ENCODE measurements around the gene GSDME. TPM values are rescaled to one million over a fixed set of nuclear protein-coding genes. Genes with fewer than 3 reads are reported as not detected.

GSDME gene
- total RNA-seq, 1 donor from 2014 or later, result 11.0 TPM

DNA sequence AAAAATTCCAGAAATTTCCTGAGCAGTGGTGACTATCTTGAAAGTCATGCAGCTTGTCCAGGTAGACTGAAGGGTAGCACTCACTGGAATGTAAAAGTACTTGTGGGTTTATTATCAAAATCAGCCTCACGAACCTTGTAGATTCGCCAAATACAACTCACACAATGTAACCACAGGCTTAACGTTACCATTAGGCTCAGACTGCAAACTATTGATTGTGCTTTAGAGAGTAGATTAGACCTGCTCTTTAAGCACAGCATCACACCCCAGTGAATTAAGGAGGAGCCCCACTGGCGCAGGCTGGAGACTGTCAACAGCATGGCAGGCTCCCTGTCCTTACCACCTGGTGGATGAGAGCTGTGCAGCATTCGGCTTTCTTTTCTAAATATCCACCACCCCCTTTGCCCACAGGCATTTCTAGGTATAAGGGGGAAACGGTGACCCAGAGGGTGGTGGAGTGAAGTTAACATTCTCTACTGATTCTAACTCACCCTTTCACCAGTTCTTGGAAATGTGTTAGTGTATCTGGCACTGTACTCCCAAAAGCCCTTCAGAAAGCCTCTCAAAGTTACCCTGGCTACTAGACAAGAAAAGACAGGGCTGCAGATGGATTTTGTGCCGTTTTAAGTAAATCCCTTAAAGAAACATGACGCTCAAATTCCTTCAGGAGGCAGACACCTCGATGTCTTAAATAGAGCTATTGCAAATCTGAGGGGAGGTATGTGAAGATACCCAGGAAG is 56.6 kb downstream of the GSDME start:
- Mint-ChIP-seq H3K27me3 (ENCODE audit: insufficient read depth) (peaks cover 2% of the 10 kb centered on the region), H3K27ac (no peak overlapping the region), H3K4me1 (ENCODE audit: low read depth) (peaks cover 7% of the 10 kb centered on the region), H3K36me3 (ENCODE audit: low read depth) (no peaks in the 10 kb centered on the region), H3K9me3 (no peaks in the 10 kb centered on the region), H3K4me3 (no peak overlapping the region)
- intact Hi-C loops (cut with micrococcal nuclease), result no loop called here
- DNase-seq (ENCODE audit: low spot score), result no peak

DNA sequence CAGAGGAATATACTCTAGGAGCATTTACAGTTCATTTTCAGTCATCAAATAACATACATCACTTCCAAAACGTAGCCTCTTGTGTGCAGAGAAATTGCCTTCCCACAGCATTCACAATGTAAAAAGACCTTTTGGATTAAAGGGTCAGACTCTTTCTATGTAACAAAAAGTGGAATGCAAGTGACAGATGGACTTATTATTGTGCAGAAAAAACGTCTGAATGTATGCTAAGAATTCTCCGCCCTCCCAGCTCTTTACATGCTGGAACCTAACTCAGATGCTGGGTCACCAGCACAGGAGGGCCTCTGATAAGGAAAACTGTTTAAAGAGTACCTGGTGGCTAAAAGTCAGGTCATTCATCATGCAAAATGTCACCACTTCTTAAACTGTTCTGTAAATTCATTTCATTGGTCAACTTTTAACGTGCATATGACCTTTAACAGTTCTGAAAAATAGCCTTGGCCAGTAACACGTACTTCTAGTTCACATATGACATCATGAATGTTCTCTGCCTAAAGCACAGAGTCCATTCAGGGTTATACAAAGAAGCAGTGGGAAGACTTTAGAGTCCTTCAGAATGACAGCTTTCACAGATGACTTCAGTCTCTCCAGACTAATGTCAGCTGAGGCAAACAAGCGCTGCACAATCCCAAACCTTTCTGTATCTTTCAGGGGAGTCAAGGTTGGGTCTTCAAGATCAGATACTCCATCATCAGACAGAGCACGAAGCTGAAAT is 58.6 kb downstream of the GSDME start:
- Mint-ChIP-seq H3K27ac (no peak overlapping the region), H3K27me3 (ENCODE audit: insufficient read depth) (no peaks in the 10 kb centered on the region), H3K4me1 (ENCODE audit: low read depth) (no peaks in the 10 kb centered on the region), H3K36me3 (ENCODE audit: low read depth) (no peaks in the 10 kb centered on the region), H3K9me3 (no peaks in the 10 kb centered on the region), H3K4me3 (no peak overlapping the region)
- intact Hi-C loops (cut with micrococcal nuclease), result no loop called here
- no peak for DNase-seq (ENCODE audit: low spot score)

DNA sequence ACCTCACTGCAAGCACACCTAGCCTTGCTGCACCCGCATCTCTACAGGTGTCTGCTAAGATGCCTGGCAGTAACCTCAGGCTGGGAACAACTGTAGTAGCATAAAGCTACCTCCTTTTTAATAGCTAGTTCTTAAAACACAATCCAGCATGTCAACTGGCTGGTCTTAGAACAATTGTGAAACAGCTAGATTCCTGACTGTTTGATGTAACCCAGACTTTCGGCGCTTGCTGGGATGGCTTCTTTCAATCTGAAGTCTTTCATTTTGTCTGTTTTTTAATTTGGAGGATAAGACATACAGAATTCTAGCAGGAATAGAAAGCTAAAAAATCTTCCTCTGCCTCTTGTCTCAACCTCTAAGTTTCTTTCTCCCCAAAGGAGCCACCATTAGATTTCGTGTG is 59.8 kb downstream of the GSDME start:
- no peaks in the 10 kb centered on the region for H3K9me3 Mint-ChIP-seq
- intact Hi-C loops (cut with micrococcal nuclease), result no loop called here
- no peak for DNase-seq (ENCODE audit: low spot score)
- H3K27ac Mint-ChIP-seq, result no peak overlapping the region
- H3K4me3 Mint-ChIP-seq, result no peak overlapping the region
- H3K27me3 Mint-ChIP-seq (ENCODE audit: insufficient read depth), result no peaks in the 10 kb centered on the region
- no peaks in the 10 kb centered on the region for H3K36me3 Mint-ChIP-seq (ENCODE audit: low read depth)
- H3K4me1 Mint-ChIP-seq (ENCODE audit: low read depth), result no peaks in the 10 kb centered on the region

DNA sequence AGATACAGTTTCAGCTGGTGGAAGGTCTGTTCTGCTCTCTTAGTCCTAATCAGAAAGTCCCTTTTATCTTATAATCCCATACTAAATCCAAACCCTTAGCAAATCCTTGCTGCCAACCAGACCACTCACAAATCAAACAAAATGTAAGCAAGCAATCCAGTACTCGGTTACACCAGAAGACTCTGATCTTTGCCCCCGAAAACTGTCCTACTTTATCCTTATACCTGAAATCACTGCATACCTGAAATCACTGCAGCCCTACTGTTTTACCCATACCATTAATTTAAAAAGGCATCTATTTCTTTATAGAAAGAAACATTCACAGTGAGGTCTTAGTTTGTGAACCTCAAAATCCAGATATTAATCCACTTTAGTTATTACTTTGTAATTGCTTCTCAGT is 64.7 kb downstream of the GSDME start:
- no peaks in the 10 kb centered on the region for H3K4me1 Mint-ChIP-seq (ENCODE audit: low read depth)
- H3K27me3 Mint-ChIP-seq (ENCODE audit: insufficient read depth), result no peaks in the 10 kb centered on the region

DNA sequence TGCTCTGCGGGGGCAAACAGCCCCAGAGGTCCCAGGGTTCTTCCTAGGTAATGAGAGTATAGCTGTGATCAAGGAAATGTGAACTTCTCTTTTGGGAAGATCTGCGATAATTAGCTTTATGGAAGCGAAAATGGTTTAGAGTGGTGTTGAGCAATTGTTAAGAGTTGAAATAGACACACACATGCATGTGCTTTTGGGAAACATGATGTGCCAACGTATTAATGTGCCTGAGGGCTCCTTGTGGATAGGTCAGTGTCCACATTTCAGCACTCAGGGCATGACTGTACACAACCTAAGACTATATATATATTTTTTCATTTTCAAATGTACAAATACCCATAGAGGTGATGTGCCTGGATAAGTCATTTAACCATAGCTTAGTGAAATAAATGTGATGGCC is 67.0 kb downstream of the GSDME start:
- no peaks in the 10 kb centered on the region for H3K9me3 Mint-ChIP-seq
- no peak for DNase-seq (ENCODE audit: low spot score)
- H3K36me3 Mint-ChIP-seq (ENCODE audit: low read depth), result peaks cover 7% of the 10 kb centered on the region
- H3K27ac Mint-ChIP-seq, result no peak overlapping the region
- H3K4me3 Mint-ChIP-seq, result no peak overlapping the region
- no peaks in the 10 kb centered on the region for H3K4me1 Mint-ChIP-seq (ENCODE audit: low read depth)
- no peaks in the 10 kb centered on the region for H3K27me3 Mint-ChIP-seq (ENCODE audit: insufficient read depth)
- intact Hi-C loops (cut with micrococcal nuclease), result no loop called here

More for the DNA sequence above, 64.7 kb downstream of the GSDME start:
- Mint-ChIP-seq H3K4me3 (no peak overlapping the region), H3K27ac (no peak overlapping the region), H3K9me3 (no peaks in the 10 kb centered on the region), H3K36me3 (ENCODE audit: low read depth) (no peaks in the 10 kb centered on the region)
- DNase-seq (ENCODE audit: low spot score), result no peak
- intact Hi-C loops (cut with micrococcal nuclease), result no loop called here

DNA sequence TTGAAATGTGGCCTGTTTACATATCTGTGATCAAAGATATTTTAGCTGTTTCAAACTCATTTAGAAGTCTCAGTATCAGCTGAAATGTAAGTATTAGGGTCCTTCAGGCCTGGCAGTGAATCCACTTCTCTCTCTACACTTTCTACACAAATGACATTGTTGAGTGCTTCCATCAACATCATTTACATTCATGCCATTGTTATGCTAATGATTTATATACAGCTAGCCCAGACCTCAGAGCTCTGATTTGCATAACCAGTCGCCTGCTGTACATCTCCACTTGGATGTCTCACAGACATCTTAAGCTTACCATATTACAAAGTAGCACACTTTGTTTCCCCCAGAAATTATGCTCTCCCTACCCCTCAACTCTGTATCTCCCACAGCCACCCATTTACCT is 71.6 kb downstream of the GSDME start:
- H3K27ac Mint-ChIP-seq, result no peak overlapping the region
- H3K27me3 Mint-ChIP-seq (ENCODE audit: insufficient read depth), result no peaks in the 10 kb centered on the region
- H3K9me3 Mint-ChIP-seq, result no peaks in the 10 kb centered on the region
- no peaks in the 10 kb centered on the region for H3K4me1 Mint-ChIP-seq (ENCODE audit: low read depth)
- no peak overlapping the region for H3K4me3 Mint-ChIP-seq
- H3K36me3 Mint-ChIP-seq (ENCODE audit: low read depth), result peaks cover 11% of the 10 kb centered on the region
- intact Hi-C loops (cut with micrococcal nuclease), result no loop called here
- no peak for DNase-seq (ENCODE audit: low spot score)

DNA sequence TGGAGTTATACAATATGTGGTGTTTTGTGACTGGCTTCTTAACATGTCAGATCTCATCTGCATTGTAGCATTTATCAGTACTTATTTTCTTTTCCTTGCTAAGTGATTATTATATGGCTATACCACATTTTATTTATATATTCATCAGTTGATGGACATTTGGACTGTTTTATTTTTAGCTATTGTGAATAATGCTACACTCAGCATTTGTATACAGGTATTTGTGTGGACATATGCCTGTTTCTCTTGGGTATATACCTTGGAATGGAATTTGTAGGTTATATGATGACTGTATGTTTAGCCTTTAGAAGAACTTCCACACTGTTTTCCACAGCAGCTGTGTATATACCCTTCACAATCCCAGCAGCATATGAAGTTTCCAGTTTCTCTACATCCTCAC is 86.5 kb downstream of the GSDME start:
- H3K4me1 Mint-ChIP-seq (ENCODE audit: low read depth), result no peaks in the 10 kb centered on the region

DNA sequence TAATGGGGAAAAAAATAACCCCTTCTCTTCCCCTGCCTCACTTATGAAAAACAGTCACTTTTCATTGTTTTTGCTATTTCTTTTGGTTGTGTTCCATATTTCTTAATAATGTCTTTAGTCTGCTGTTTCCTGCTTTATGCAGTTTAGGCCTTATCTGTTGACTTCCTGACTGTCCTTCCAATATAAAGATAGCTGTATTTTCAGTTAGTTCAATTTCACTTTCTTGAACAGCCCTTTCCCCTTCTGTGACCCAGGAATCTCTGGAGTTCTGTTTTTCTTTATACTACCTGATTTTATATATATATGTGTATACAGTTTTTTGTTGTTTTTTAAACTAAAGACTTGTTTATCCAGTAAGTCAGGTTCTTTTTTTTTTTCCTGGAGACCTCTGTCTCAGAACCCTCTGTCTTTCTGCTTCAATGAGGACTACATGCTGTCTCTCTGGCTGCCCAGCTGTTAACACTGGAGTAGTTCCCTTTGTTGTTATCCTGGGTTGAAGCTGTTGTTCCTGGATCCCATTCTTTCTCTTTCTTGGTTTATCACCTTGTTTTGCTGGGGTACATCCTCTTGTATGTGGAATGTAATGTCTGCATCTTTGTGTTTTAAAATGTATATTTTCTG is 87.2 kb downstream of the GSDME start:
- no peaks in the 10 kb centered on the region for H3K4me1 Mint-ChIP-seq (ENCODE audit: low read depth)
- intact Hi-C loops (cut with micrococcal nuclease), result loop anchor here (5.0 kb wide), 1 partner anchor 422 kb away; no protein-coding TSS in a partner anchor
- no peak overlapping the region for H3K4me3 Mint-ChIP-seq
- DNase-seq (ENCODE audit: low spot score), result no peak
- no peak overlapping the region for H3K27ac Mint-ChIP-seq
- no peaks in the 10 kb centered on the region for H3K27me3 Mint-ChIP-seq (ENCODE audit: insufficient read depth)
- peaks cover 4% of the 10 kb centered on the region for H3K36me3 Mint-ChIP-seq (ENCODE audit: low read depth)
- H3K9me3 Mint-ChIP-seq, result no peaks in the 10 kb centered on the region

More for the DNA sequence above, 86.5 kb downstream of the GSDME start:
- Mint-ChIP-seq H3K4me3 (no peak overlapping the region), H3K9me3 (no peaks in the 10 kb centered on the region), H3K27ac (no peak overlapping the region), H3K27me3 (ENCODE audit: insufficient read depth) (no peaks in the 10 kb centered on the region), H3K36me3 (ENCODE audit: low read depth) (peaks cover 3% of the 10 kb centered on the region)
- no peak for DNase-seq (ENCODE audit: low spot score)
- intact Hi-C loops (cut with micrococcal nuclease), result no loop called here

DNA sequence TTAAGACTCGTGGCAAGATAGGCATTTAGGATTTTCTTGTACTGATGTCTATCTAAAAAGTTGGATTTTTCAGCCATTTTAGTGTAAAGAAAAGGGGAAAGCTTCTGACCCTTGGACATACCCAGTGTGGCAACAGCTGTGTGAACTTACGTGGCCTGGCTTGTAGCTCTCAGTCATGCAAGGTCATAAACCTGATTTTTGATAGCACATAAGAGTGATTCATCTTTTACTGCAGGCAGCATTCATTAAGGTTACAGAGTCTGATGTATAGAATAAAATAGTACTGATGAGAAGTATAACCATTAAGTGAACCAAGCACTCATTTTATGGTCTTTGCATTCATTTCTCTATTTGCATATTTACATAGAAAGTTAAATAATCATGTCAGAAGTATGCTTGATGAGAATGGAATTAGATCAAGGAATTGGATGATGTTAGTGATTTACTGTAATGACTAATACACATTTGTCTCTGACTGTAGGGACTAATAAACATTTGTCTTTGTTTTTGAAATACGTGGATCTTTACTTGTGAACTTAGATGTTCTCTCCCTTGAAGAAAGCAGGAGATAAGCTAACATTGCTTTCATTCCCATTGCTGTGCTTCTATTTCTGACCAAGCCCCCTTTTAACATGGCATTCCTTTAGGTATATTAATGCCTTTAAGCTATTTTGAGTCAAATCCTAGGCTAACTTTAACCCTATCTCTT is 88.2 kb downstream of the GSDME start:
- DNase-seq (ENCODE audit: low spot score), result no peak
- no peak overlapping the region for H3K4me3 Mint-ChIP-seq
- H3K27me3 Mint-ChIP-seq (ENCODE audit: insufficient read depth), result no peaks in the 10 kb centered on the region
- peaks cover 4% of the 10 kb centered on the region for H3K36me3 Mint-ChIP-seq (ENCODE audit: low read depth)
- no peaks in the 10 kb centered on the region for H3K4me1 Mint-ChIP-seq (ENCODE audit: low read depth)
- intact Hi-C loops (cut with micrococcal nuclease), result loop anchor here (5.0 kb wide), 1 partner anchor 423 kb away; no protein-coding TSS in a partner anchor
- H3K27ac Mint-ChIP-seq, result no peak overlapping the region
- H3K9me3 Mint-ChIP-seq, result no peaks in the 10 kb centered on the region

DNA sequence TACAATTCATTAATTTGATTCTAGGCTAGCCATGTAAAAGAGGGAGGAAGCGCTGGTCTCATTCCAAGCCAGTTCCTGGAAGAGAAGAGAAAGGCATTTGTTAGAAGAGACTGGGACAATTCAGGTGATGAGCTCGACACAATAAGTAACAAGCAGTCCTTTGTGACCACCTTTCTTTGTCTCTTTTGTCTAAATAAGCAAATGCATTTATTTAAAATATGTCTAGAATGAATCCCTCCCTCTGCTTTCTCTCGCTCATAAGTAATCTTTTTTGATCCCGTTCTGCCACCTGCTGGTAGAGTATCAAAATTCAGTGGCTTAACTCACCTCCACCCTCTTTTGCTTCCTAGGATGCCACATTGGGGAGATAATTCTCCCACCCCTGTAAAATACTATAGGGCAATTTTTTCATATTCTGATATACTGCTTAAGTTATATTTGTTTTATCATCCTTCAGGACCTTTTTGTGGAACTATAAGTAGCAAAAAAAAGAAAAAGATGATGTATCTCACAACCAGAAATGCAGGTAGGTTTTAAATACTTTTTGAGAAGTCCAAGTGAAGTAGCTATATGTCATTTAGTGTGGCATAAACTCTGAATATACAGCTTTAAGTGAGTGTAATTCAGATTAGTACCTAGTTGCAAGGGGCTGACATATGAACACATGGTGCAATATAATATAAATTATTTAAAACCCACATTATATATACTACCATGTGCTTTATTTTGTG is 91.5 kb downstream of the GSDME start:
- no peaks in the 10 kb centered on the region for H3K9me3 Mint-ChIP-seq
- H3K27me3 Mint-ChIP-seq (ENCODE audit: insufficient read depth), result no peaks in the 10 kb centered on the region
- H3K36me3 Mint-ChIP-seq (ENCODE audit: low read depth), result peaks cover 2% of the 10 kb centered on the region
- no peak overlapping the region for H3K27ac Mint-ChIP-seq
- DNase-seq (ENCODE audit: low spot score), result peak; percentile 14
- H3K4me3 Mint-ChIP-seq, result no peak overlapping the region
- H3K4me1 Mint-ChIP-seq (ENCODE audit: low read depth), result no peaks in the 10 kb centered on the region
- intact Hi-C loops (cut with micrococcal nuclease), result loop anchor here (1.0 to 5.0 kb wide), 6 partner anchors 89 to 1095 kb away; no protein-coding TSS in a partner anchor

DNA sequence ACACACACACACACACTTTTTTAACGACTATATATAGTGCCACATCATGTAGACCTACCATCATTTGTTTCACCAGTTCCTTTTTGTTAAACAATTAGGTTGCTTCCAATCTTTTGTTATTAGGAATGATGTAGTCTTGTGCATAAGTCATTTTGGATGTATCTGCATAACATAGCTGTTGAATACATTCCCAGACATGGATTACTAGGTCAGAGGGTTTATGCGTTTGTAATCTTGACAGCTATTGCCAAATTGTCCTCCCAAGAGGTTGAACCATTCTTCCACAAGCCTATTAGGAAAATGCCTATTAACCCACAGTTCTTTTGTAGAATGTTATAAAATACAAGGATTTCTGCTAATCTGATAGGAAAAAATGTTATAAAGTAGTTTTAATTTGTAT is 96.7 kb downstream of the GSDME start:
- no peaks in the 10 kb centered on the region for H3K9me3 Mint-ChIP-seq
- H3K27me3 Mint-ChIP-seq (ENCODE audit: insufficient read depth), result no peaks in the 10 kb centered on the region
- DNase-seq (ENCODE audit: low spot score), result no peak
- H3K27ac Mint-ChIP-seq, result no peak overlapping the region
- intact Hi-C loops (cut with micrococcal nuclease), result no loop called here
- H3K36me3 Mint-ChIP-seq (ENCODE audit: low read depth), result peaks cover 5% of the 10 kb centered on the region
- no peaks in the 10 kb centered on the region for H3K4me1 Mint-ChIP-seq (ENCODE audit: low read depth)
- H3K4me3 Mint-ChIP-seq, result no peak overlapping the region

DNA sequence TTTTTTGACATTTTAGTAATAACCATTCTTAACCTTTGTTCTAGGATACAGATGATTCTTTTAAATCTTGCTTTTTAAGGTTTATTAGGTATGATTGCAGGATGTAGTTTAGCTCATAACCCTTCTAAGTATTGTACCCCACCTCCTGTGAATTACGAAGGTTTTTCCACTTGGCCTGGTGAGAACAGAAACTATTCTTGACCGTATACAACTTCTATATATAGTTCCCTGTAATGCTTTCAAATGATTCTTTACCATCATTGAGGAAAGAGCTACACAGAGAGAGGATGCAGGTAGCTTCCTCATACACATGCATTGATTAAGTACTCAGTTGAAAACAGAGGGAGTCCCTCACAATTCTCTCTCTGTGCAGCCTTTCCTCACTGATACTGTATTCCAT is 97.8 kb downstream of the GSDME start:
- Mint-ChIP-seq H3K4me3 (no peak overlapping the region), H3K9me3 (no peaks in the 10 kb centered on the region), H3K27ac (no peak overlapping the region), H3K36me3 (ENCODE audit: low read depth) (peaks cover 5% of the 10 kb centered on the region), H3K27me3 (ENCODE audit: insufficient read depth) (no peaks in the 10 kb centered on the region), H3K4me1 (ENCODE audit: low read depth) (no peaks in the 10 kb centered on the region)
- intact Hi-C loops (cut with micrococcal nuclease), result no loop called here
- no peak for DNase-seq (ENCODE audit: low spot score)
